Skeletal muscle cell (primary cell): ENCODE results near the gene WIPF3.

Source experiments
- DNase-seq: peaks from one replicate; pipeline ENCODE4 v3.0.0-alpha.2; 2010; ENCODE audit warnings: low read depth
- H3K4me3 ChIP-seq: 2 replicates; pipeline ENCODE4 v1.5.1; 2011; ENCODE audit warnings: low read depth, mild to moderate bottlenecking, control low read depth, low read length, moderate library complexity

WIPF3 gene

GRCh38 chr7:29893351-29893965, 87.2 kb downstream of the WIPF3 start:
- H3K4me3 ChIP-seq: no peak overlapping the region
- no peak for DNase-seq

DNA sequence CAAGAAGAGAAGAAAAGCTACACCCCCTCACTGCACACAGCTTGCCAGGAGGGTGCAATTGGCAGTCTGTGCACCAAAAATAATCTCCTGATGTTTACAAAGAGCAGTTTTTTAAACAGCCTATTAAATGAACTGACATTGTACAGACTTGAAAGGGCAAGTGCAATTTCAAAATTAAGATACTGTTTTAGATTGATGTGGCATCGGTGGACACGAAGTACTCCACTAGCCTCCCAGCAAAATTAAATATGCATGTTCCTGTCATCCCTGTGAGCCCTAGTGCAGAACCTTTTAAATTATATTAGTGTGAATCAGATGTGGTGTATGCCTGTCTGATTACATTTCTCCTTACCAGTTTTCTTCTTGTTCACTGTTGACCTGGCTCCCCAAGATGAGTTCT, 87.9 kb downstream of the WIPF3 start:
- DNase-seq: no peak

GRCh38 chr7:29895559-29895958, 89.3 kb downstream of the WIPF3 start:
- no peak for DNase-seq
- no peak overlapping the region for H3K4me3 ChIP-seq

More for the DNA sequence above, 87.9 kb downstream of the WIPF3 start:
- no peak overlapping the region for H3K4me3 ChIP-seq

DNA sequence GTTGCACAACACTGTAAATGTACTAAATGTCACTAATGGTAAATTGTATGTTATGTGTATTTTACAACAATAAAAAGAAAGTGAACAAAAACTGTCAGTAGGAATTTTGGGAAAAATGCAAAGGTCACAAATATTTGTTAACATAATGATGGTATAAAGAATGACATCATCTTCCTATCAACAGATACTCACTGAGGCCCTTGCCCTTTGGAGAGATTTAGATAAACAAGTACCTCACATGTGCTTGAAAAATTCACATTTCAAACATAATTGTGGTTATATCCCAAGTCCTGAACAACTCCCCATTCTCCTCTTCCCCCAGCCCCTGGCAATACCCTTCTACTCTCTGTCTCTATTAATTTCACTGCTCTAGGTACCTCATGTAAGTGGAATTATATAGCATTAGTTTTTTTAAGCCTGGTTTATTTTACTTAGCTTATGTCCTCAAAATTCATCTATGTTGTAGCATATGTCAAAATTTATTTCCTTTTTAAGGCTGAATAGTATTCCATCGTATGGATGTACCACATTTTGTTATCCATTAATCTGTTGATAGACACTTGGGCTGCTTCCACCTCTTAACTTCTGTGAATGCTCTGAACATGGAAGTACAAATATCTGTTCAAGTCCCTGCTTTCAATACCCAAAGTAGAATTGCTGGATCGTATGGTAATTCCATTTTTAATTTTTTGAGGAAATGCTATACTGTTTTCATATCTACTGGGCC, 90.5 kb downstream of the WIPF3 start:
- H3K4me3 ChIP-seq: no peak overlapping the region

GRCh38 chr7:29898301-29898700, 92.0 kb downstream of the WIPF3 start:
- no peak overlapping the region for H3K4me3 ChIP-seq
- no peak for DNase-seq

More for the DNA sequence above, 90.5 kb downstream of the WIPF3 start:
- no peak for DNase-seq

GRCh38 chr7:29900745-29901144, 94.4 kb downstream of the WIPF3 start:
- H3K4me3 ChIP-seq: no peak overlapping the region
- DNase-seq: no peak

DNA sequence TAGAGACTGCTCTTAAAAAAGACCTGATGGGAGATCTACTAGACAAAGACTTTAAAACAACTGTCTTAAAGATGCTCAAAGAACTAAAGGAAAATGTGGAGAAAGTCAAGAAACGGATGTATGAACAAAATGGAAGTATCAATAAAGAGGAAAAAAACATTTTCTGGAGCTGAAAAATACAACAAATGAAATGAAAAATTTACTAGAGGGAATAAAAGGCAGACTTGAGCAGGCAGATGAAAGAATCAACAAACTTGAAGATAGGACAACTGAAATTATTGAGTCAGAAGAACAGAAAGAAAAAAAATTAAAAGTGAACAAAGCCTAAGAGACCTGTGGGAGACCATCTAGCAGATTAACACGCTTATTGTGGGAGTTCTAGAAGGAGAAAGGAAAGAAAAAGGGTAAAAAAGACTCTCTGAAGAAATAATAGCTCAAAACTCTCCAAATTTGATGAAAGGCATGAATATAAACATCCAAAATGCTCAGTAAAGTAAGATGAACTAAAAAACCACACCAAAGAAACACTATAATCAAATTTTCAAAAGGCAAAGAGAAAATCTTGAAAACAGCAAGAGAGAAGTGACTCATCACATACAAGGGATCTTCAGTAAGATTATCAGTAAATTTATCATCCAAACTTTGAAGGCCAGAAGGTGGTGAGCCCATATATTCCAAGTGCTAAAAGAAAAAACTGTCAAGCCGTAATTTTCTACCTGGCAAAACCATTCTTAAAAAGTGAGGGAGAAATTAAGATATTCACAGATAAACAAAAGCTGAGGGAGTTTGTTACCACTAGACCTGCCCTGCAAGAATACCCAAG, 100.1 kb downstream of the WIPF3 start:
- DNase-seq: no peak
- H3K4me3 ChIP-seq: no peak overlapping the region

DNA sequence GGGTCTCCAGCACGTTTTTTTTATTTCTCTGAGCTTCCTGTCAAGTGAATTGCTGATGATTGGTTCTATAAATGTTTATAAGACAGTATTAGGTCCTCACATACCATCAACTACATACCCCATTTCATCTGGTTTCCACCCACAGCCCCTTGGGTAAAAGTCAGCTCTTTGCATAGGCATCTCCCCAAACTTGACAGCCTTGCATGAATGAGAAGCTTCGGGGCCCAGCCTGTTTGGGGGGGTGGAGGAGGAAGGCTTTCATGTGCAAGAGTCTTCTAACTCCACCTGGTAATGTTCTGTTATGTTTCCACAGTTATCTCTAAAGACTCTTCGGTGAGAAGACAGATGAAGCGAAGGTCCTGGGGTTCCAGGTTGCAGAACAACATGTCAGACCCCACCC, 107.9 kb downstream of the WIPF3 start:
- no peak overlapping the region for H3K4me3 ChIP-seq
- no peak for DNase-seq

- peak; percentile 31 for DNase-seq
- no peak overlapping the region for H3K4me3 ChIP-seq
Measured at GRCh38 chr7:29915481-29916215, 109.3 kb downstream of the WIPF3 start.

DNA sequence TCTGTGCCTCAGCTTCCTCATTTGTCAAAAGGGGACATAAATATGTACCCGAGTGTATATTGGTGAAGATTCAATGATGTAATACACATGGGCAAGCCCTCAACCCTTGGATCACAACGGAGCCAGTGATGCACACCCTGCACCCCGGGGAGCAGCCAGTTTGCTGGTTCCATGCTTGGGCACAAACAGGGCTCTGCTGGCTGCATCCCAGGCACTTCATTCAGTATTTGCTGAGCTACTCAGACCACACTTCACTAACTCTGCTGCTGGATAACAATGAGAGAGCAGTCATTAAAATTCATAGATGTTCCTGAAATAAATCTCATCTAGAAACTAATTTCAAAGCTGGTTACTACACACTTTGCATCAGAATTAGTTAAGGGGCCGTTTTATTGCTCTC, 111.3 kb downstream of the WIPF3 start:
- DNase-seq: no peak
- H3K4me3 ChIP-seq: no peak overlapping the region

- H3K4me3 ChIP-seq: no peak overlapping the region
- DNase-seq: no peak
Measured at GRCh38 chr7:29918850-29919249, 112.5 kb downstream of the WIPF3 start.

GRCh38 chr7:29919790-29920189, 113.5 kb downstream of the WIPF3 start:
- DNase-seq: no peak
- H3K4me3 ChIP-seq: no peak overlapping the region

- H3K4me3 ChIP-seq: no peak overlapping the region
- no peak for DNase-seq
Measured at GRCh38 chr7:29920491-29920890, 114.2 kb downstream of the WIPF3 start.

DNA sequence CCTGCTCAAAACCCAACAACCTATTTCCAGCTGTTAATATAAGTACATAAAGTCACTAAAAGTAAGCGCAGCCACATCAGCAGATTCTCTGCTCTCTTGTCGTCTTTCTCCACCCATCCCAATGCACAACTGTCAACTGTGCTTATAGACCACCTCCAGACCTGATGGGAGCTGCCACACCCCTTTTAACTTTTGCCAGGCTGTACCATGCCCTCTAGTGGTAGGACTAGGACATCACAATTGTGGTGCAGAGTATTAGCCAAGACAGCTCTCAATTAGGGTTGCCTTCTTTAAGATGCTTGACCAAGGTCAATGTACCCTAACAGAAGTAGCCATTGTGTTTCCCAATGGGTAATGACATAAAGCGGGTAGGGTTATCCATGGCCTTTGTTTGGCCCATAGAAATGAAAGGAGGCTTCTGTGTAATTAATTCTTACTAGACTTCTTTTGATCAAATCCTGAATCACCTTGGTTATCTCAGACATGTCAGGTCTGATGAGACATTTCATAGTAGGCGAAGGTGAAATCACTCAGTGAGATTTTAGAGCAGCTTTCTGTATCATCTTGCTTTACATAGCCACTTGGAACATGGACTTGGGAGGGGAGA, 115.2 kb downstream of the WIPF3 start:
- peak; percentile 18 for DNase-seq
- no peak overlapping the region for H3K4me3 ChIP-seq

GRCh38 chr7:29922921-29923700, 116.8 kb downstream of the WIPF3 start:
- DNase-seq: no peak
- no peak overlapping the region for H3K4me3 ChIP-seq

DNA sequence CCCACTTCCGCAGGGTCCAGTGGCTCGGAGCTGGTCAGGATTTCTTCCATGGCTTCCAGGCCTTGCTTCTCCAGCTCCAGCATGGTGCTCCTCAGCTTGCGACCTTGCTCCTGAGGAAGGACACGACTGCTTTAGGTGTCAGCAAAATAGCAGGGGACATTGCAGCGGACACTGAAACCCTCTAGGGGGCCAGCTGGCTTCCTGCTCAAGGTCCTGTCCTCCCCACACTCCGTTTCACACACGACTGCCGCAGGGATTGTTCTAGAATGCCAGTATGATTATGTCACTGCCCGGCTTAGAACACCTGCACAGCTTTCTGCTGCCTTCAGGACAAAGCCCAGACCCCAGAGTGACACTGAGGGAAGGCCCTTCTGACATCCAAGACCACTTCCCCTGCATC, 117.7 kb downstream of the WIPF3 start:
- DNase-seq: no peak

GRCh38 chr7:29924684-29925083, 118.4 kb downstream of the WIPF3 start:
- DNase-seq: no peak
- no peak overlapping the region for H3K4me3 ChIP-seq

More for the DNA sequence above, 117.7 kb downstream of the WIPF3 start:
- H3K4me3 ChIP-seq: no peak overlapping the region

GRCh38 chr7:29926216-29926615, 119.9 kb downstream of the WIPF3 start:
- no peak overlapping the region for H3K4me3 ChIP-seq
- DNase-seq: no peak

DNA sequence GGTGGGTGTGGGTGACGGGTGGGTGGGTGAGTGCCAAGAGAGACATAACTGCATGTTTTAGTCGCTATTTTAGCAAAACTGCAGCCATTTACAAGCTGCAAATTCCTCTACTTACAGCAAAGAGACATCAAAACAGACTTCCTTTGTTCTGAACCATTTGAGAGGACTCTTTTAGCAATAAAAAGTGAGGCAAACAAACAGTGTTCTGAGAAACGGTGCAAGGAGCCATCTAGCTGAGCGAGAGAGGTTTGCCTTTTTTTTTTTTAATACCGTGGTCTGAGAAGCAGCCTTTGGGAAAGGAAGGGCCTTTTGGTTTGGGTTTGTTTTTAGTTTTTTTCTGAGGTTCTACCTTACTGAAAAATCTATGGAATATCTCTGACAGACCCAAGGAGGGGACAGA, 120.4 kb downstream of the WIPF3 start:
- H3K4me3 ChIP-seq: no peak overlapping the region
- DNase-seq: no peak
